DMS53 (cell line): ENCODE results near the gene TEKT1.
"Not testable (repeated sequence)": the region's sequence is repeated elsewhere in the genome, so short reads cannot be mapped to it uniquely, and the experiment has no call there.

ENCODE experiments used
- DNase-seq: peaks from one replicate; lab custom pipeline; 2025; lab: John Stamatoyannopoulos, UW

TEKT1 gene

GRCh38 chr17:6815775-6816174 lies 15.8 kb downstream of the TEKT1 start:
- peak; percentile 41 for DNase-seq

- DNase-seq: no peak
Observed at GRCh38 chr17:6812295-6812694, 19.2 kb downstream of the TEKT1 start.

- DNase-seq: no peak
Observed at GRCh38 chr17:6811510-6811909, 20.0 kb downstream of the TEKT1 start.

- DNase-seq: peak; percentile 47
Observed at GRCh38 chr17:6800422-6801027, 31.0 kb downstream of the TEKT1 start.

- no peak for DNase-seq
Observed at GRCh38 chr17:6799738-6800137, 31.8 kb downstream of the TEKT1 start.

- no peak for DNase-seq
Observed at GRCh38 chr17:6797718-6798351, 33.7 kb downstream of the TEKT1 start.

GRCh38 chr17:6796887-6797490 lies 34.5 kb downstream of the TEKT1 start:
- DNase-seq: no peak

- DNase-seq: no peak
Observed at GRCh38 chr17:6796017-6796886, 35.3 kb downstream of the TEKT1 start.

GRCh38 chr17:6793748-6794493 lies 37.6 kb downstream of the TEKT1 start:
- no peak for DNase-seq

- no peak for DNase-seq
Observed at GRCh38 chr17:6789146-6789545, 42.4 kb downstream of the TEKT1 start.

- no peak for DNase-seq
Observed at GRCh38 chr17:6787081-6787693, 44.3 kb downstream of the TEKT1 start.

- DNase-seq: no peak
Observed at GRCh38 chr17:6786618-6787017, 44.9 kb downstream of the TEKT1 start.

GRCh38 chr17:6782244-6782643 lies 49.3 kb downstream of the TEKT1 start:
- DNase-seq: no peak

GRCh38 chr17:6780886-6781285 lies 50.6 kb downstream of the TEKT1 start:
- DNase-seq: no peak

- no peak for DNase-seq
Observed at GRCh38 chr17:6780001-6780400, 51.5 kb downstream of the TEKT1 start.

- no peak for DNase-seq
Observed at GRCh38 chr17:6779411-6779810, 52.1 kb downstream of the TEKT1 start.

GRCh38 chr17:6775871-6776405 lies 55.6 kb downstream of the TEKT1 start, which contains the start of gene FBXO39:
Gene FBXO39 (plus strand): TSS chr17:6776215. CDS start chr17:6779869, 3,654 bp downstream.
- no peak for DNase-seq

- DNase-seq: not testable (repeated sequence)
Observed at GRCh38 chr17:6774906-6775305, 56.6 kb downstream of the TEKT1 start.

- no peak for DNase-seq
Observed at GRCh38 chr17:6772016-6772415, 59.5 kb downstream of the TEKT1 start.

GRCh38 chr17:6768447-6768846 lies 63.1 kb downstream of the TEKT1 start:
- DNase-seq: no peak

GRCh38 chr17:6761779-6762178 lies 69.8 kb downstream of the TEKT1 start:
- no peak for DNase-seq
